ENCODE results near the gene ING3.
"Not testable (repeated sequence)": the region's sequence is repeated elsewhere in the genome, so short reads cannot be mapped to it uniquely, and the experiment has no call there.

Gene ING3

DNA sequence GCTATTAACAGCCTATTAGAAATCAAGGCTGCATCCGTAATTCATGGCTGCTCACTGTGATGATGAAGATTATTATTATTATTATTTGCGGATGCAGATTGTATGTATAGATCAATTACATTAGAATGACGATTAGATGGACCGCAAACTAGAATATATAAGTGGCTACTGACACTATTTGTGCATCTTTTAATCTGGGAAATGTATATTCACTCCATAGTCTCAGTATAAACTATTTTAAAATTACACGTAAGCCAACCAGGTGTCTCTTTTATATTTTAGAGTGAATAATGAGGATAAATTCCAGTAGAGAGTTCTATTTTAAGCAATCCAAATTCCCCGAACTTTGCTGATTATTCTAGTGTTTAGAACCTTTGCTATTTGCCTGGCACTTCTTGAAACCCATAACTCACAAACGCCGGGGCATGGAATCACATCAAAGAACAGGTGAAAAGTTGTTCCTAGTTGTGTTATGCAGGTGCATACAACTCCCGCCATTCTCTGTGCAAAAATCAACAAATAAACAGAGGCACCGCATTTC is 509 bp upstream of the ING3 start:
- DNase-seq (ENCODE audit: low spot score) = no peak

DNA sequence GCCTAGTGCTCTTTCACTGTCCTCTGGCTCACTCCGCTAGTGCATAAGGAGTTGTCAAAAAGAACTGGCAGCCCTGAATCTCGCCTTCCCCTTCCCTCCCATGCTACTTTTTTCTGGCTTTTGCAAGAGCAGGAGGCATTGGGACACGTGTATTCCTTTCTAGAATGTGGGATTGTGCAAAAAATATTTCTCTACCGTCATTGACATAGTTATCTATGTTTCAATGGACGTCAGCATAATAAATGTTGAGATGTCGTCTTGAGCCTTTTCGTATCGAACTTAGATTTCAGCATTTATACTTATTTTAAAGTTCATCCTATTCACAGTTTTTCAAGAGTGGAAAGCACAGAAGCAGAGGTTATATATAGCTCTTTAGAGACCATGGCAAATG is 727 bp downstream of the ING3 start:
- no peak for DNase-seq (ENCODE audit: low spot score)

DNA sequence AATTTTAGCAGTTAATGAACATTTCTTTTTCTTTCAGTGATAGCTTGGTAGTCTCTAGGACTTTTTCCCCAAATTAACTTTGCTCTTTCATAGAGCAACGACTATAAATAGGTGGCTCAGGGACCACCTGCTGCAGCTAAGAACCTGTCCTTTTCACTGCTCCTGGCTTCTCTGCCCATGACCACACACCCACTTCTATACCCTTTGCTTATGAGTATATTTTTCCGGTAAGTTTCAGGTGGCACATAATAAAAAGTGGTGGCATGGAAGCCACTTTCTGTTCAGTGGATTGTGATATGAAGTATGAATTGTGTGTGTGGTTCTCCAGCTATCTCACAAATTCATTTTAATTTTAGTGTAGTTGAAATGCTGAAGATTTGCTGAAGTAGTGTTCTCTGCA is 1.2 kb downstream of the ING3 start:
- no peak for DNase-seq (ENCODE audit: low spot score)

DNA sequence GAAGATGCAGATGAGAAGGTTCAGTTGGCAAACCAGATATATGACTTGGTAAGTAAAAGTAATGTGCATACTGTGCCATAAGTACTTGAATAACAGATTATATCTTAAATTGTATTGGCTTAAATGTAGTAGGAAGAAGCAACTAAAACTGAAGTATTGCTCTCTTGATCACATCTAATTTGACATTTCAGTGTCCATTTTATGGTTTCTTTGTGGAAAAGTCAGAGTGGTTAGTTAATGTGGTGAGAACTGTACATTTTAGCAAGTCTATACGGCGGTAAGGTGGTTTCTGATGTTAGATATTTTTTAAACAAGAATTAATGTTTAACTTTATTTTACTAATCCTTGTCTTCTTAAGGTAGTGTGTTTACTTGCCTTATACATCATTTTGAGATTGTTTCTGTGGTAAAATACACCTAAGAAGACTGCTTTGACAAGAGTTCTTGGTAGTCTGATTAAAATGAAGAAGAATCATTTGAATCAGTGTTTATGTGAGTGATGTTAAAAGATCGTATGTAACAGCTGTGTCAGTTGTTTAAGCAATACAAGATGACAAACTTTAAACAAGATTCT is 5.1 kb downstream of the ING3 start:
- no peak for DNase-seq (ENCODE audit: low spot score)

DNA sequence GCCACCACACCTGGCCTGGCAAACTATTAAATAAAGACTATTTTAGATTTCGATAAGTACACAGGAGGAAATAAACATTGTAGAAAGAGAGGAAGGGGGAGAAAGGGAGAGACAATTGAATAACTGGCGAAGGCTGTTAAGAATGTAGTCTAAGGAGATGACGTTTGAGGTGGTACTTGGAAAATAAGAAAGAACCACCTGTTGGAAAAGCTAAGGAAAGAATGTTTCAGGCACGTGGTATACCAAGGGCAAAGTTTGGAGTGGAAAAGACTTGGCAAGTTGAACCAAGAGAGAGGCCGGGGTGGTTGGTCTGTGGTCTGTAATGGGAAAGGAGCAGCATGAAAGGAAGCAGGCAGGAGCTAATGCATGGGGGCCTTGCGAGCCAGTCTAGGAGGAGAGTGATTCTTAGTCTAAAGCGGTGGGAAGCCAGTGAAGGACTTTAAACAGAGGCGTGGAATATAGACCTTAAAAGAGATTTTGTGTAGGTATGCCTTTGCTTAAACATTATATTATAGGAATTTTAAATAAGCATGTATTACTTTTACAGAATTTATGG is 9.4 kb downstream of the ING3 start:
- DNase-seq (ENCODE audit: low spot score) = no peak

DNA sequence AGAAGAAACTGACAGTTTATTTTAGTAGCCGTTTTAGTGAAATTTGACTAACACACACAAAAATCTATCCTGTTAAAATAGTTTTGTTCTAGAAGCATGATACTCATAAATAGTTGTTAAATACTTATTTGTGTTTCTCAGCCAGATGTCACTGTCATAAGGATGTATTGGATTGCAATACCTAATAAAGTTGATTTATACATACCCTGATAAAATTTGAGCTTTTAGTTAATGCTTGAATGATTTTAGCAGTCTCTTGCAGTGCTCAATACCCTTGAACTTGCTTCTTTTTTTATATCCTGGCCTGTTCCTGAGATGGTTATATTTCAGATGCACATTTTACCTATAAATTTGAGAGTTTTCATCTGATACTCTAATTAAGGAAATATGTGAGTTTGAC is 10.1 kb downstream of the ING3 start:
- DNase-seq (ENCODE audit: low spot score) = no peak

DNA sequence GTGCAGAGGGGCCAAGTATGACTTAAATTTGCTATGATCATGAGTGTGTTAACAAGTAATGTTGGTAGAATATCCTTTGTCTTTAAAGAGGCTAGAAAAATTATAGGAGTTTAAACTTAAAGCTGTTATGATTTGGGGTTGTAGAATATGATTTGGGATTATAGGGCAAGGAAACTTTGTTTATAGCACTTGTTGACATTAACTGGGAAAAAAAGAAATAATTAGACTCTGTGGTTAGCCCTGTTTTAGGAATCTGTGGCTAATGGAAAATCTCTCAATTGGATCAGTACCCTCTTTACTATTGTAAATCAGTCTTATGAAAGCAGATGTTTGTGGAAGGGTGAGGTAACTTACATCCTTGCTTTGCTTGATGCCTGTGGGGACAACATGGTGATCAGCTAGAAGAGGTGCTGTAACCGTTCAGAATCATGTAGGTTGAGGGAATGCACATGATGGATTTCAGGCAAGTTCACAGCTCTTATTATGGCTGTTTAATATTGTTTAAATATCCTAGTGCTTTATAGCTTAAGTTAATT is 11.1 kb downstream of the ING3 start:
- DNase-seq (ENCODE audit: low spot score) = no peak

DNA sequence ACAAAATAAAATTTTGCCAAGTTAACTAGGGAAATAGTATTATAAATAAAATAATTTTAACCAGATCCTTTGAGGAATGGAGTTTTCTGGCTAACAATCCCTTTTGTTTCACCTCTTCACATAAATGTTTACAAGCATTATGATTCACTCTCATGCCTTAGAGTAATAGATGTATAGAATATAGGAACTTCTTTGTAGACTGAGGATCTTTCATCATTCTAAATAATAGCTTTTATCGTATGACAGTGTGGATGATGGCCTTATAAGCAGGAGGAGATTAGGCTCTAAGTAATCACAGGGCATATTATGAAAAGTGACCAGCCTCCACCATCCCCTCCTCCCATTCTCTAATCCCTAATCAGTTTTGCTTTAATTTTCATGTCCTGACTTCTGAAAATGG is 13.5 kb downstream of the ING3 start:
- DNase-seq (ENCODE audit: low spot score) = no peak

DNA sequence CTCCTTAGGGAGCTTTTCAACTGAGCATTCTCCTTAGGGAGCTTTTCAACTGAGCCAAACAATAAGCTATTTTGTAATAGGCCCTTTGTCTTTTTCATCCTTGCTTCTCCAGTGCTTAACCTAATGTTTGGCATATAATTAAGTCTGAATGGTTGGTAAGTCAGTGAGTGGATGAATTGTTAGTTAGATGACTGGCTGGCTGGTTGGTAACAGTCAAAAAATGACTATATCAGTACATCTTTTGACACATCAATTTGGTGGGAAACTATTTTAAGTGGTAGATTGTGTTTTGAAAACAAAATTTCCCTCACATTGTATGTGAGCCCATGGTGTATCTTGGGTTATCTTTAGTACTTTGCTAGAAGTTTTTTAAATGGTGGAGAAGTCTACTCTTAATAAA is 16.4 kb downstream of the ING3 start:
- no peak for DNase-seq (ENCODE audit: low spot score)

DNA sequence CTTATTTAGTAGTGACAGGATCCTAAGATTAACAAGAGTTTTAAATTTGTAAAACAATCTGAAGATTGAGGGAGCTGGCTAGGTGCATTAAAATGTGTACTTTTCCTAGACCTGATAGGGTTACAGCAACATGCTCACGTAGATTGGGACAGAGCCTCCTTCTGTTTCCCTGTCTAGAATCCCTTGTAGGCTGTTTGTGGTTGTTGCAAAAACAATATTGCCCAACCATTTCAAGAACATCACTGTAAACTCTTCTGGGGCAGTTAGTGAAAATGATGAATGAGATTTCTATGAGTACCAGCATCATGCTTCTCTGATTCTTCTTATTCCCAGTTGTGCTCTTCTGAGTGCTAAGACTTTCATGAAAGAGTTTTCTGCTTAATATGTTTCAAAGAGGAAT is 23.3 kb downstream of the ING3 start:
- no peak for DNase-seq (ENCODE audit: low spot score)

DNA sequence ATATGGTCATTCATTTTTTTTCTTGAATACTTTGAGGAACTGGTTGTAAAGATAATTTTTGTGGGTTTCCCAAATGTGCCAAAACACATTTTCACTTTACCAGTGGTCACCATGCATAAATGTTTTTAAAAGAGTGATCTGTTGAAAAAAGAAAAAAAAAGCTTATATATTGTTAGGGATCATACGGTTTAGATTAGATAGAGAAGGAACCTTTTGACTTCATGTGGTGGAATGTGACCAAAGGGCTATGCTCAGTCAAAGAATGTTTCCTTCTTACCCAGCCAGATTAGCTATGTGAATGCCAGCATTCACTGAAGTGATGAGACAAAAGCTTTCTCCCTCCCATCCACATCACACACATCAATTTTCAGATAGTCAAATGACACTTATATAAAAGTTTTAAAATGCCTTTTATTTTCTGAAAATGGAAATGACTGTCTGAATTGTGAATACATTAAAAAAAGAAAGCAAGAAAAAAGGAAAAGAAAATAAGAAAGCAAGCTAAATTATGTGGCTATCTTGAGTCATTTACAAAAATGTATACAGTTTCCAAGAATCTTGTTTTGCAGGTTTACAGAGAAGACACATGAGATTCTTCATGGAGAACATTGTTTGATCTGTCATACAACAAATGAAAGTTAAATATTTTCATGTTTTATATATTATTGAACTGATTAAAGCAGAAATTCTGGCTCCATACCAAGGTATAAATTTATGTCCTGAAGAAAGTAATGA is 29.4 kb downstream of the ING3 start:
- peak; percentile 37 for DNase-seq (ENCODE audit: low spot score)

DNA sequence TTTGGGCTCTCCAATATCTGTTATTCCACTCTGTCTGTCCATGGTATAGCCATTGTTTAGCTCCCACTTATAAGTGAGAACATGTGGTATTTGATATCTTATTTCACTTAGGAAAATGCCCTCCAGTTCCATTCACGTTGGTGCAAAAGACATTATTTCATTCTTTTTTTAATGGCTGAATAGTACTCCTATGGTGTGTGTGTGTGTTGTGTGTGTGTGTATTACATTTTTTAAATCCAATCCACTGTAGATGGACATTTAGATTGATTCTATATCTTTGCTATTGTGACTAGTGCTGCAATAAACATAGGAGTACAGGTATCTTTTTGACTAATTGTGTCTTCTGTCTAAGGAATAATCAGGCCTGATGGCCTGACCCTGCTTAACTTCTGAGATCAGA is 30.5 kb downstream of the ING3 start:
- no peak for DNase-seq (ENCODE audit: low spot score)

DNA sequence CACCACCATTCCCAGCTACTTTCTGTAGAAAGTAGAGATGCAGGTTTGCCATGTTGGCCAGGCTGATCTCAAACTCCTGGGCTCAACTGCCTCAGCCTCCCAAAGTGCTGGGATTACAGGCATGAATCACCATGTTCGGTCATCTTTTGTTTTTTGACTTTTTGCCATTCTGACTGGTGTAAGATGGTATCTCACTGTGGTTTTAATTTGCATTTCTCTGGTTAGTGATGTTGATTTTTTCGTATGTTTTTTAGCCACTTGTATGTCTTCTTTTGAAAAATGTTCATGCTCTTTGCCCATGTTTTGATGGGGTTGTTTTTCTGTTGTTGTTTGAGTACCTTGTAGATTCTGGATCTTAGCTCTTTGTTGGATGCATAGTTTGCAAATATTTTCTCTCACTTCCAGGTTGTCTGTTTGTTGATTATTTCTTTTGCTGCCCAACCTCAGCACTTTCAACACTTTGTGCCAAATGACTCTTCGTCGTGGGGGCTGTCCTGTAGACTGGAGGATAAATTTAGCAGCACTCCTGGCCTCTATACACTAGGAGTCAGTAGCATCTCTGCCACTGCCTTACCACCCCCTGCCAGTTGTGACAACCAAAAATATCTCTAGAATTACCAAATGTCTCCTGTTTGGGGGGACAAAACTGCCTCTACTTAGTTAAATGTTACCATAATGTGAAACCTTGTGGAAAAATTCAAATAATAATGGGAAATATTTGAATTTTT is 31.5 kb downstream of the ING3 start:
- no peak for DNase-seq (ENCODE audit: low spot score)

DNA sequence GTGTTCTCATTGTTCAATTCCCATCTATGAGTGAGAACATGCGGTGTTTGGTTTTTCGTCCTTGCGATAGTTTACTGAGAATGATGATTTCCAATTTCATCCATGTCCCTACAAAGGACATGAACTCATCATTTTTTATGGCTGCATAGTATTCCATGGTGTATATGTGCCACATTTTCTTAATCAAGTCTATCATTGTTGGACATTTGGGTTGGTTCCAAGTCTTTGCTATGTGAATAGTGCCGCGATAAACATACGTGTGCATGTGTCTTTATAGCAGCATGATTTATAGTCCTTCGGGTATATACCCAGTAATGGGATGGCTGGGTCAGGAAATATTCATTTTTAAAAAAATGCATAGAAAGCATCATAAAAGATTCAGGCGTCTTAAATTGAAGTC is 33.0 kb downstream of the ING3 start:
- DNase-seq (ENCODE audit: low spot score) = not testable (repeated sequence)

DNA sequence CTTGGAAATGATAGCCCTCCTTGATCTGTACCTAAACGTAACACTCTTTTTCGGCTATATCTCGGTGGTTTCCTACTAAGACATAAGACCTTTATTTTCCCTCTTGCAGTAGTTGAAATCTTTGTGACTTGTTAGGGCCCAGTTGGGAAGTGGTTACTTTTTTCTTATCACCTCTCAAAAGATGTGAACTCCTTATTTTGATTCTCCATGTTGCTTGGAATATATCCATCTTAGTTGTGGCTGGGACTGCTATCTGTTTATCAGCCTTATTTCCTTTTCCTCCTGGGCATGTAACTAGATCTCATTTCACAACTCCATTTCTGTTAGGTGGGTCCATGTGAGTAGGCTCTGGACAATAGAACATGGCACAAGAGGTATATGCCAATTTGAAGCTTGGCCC is 33.8 kb downstream of the ING3 start:
- no peak for DNase-seq (ENCODE audit: low spot score)

DNA sequence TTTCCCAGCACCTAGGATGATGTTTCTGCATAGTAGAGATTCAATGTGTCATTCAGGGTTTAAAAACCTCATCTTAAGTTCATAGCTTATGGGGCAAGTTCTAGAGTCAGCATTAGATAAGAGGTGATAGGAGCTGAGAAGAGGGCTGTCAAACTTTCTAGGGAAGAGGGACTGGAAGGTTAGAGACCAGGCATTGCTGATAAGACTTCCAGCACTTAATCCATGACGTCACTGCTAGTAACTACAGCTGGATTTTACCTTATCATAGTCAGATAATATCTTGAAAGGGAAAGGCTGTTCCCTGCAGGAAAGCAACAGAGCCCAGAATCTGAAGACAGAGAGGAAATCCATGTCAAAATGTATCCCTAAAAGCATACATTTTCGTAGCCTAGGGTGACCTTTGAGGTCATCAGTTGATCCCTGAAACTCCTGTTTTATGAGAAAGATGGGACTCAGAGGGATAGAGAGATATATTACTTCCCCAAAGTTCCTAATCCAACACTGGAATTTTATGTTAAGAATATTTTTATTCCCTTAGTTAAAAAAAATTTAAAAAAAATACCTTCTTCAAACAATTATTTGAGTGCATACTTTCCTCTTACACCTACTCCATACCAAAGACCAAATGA is 34.7 kb downstream of the ING3 start:
- DNase-seq (ENCODE audit: low spot score) = no peak

DNA sequence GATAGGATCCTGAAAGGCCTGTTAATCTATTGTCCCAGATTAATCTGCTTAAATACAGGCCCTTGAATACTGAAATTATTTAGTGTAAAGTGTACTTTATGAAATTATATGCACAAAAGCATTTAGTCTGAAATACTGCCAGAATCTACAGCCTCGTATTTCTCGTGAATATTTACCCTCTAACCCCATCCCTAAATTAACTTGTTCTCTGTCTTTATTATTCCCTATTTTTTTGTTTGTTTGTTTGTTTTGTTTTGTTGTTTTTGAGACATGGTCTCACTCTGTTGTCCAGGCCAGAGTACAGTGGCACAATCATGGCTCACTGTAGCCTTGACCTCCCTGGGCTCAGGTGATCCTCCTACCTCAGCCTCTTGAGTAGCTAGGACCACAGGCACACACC is 35.3 kb downstream of the ING3 start:
- DNase-seq (ENCODE audit: low spot score) = no peak

DNA sequence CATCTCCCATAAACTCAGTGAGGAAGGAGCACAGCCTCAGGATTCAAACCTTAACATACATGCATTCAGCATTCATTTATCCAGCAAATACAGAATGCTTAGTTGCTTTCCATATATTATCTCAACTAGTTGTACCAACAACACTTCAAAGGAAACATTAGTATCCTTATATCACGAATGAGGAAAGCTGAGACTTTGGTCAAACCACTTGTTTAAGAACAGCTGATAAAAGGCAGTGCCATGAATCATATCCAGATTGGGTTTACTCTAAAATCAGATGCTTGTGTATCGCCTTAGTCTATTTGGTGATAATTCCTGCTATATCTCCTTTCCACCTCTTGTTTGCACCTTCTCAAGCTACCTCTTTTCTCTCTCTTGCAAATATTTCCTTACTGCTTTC is 36.1 kb downstream of the ING3 start:
- DNase-seq (ENCODE audit: low spot score) = no peak

DNA sequence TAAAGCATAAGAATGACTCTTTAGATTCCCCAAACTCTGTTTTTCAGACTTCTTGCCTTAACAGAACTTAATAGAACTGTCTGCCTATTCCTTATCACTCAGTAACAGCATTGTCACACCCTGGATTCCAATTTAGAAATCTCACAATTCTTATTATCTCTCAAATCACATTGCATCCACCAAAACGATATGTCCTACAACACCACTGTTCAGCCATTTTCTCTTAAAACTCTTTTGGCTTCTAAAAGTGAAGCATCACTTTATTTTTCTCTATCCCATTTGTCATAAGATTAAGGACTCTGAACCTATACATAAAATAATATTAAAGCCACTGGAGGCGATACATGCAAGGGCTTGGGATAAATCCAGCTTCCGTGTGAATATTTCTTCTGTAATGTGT is 36.7 kb downstream of the ING3 start:
- no peak for DNase-seq (ENCODE audit: low spot score)

DNA sequence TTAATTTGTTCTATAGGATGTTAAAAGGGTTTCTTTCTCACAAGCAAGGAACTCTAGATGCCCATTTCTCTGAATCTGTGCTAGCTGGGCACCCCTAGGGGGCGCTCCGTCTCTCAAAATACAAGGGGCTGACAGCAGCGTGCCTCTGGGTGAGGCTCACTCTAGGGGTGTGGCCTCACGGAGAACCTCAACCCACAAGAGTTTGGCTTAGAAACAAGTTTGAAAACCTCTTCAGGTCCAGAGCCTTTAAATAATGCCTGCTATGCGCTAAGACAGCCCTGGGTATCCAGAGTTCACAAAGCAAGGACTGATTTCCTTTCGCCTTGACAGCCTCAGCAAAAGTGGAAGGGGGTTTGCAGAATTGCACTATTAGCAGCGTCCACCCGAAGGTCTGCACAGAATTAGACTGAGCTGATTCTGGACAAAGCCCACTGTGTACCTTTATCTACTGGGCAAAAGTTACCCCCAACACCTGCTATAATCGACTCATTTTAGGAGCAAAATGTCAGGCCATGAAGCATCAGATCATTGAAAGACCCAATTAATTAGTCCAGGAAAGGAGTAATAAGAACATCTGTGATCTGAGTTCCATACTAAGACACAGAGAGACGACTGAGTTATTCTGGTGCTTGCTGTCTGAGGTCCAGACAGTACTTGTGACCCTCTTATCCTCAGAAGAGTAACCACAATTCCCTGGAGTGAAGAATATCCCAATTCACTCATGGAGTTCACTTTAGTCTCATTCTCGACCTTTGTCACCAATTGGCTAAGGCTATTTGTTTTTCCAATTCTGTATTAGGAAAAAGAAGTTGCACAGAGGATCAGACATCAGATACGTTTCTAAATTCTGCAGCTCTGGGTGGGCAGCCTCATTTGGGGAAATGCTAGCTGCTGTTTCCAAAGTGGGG is 37.4 kb downstream of the ING3 start:
- peak; percentile 87 for DNase-seq (ENCODE audit: low spot score)

DNA sequence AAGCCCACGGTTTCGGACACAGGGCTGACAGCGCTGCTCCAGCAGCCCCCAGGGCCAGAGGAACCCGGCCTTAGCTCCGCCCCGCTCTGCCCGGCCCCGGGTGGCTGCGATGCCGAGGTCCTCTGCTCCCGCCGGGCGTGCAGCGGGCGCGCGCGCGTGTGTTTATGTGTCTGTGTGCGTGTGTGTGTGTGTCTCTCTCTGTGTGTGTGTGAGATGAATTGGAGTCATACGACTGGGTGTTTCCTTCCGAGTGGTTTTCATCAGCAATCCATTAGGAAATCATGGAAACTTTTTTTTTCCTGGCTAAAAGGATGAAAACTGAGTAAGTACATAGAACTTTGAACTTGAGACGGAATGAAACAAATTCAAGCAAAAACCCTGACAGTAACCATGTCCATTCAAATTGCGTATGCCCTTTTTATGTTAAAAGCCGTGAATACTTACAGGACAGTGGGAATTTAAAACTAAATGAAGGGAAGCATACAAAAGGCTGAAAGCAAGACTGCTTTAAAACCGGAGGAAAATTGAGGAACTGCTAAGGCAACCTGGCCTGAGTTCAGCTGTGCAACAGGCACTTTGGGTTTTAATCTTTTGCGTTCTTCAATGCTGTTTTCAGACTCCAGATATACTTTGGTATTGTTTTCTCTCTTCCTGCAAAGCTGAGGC is 38.1 kb downstream of the ING3 start, which contains the start of gene CPED1:
Gene CPED1 (plus strand): TSS at position 121 of the 666 bp plus-strand sequence. CDS start 911 bp downstream, outside the sequence.
- peak; percentile 72 for DNase-seq (ENCODE audit: low spot score)

Measured in AG08396 (cell line).